GM13977 (cell line): ENCODE results near the gene TTC33.

Experiments used
- DNase-seq: peaks from one replicate; pipeline ENCODE4 v3.0.0; 2012; ENCODE audit warnings: low spot score
- in situ Hi-C: fragments of 300-500 bp; cut with MboI; formaldehyde crosslinking; loops from one replicate; pipeline ENCODE4 v1.12.0; 2022; ENCODE audit warnings: low sequenced_read_pairs, low pct_unique_long_range_greater_than_20kb, mixed read lengths, inconsistent platforms; ENCODE audit not compliant: unreplicated experiment
- TF ChIP-seq, protein P1 (sequence below): IDR thresholded peaks from 2 replicates; pipeline ENCODE4 v1.5.1; 2012; ENCODE audit warnings: mild to moderate bottlenecking, control low read depth; ENCODE audit not compliant: insufficient read depth; ENCODE audit errors: extremely low read depth, missing control alignments

Gene TTC33, protein sequence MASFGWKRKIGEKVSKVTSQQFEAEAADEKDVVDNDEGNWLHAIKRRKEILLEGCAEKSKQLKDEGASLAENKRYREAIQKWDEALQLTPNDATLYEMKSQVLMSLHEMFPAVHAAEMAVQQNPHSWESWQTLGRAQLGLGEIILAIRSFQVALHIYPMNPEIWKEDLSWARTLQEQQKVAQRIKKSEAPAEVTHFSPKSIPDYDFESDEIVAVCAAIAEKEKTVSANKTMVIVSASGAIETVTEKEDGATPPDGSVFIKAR

DNA sequence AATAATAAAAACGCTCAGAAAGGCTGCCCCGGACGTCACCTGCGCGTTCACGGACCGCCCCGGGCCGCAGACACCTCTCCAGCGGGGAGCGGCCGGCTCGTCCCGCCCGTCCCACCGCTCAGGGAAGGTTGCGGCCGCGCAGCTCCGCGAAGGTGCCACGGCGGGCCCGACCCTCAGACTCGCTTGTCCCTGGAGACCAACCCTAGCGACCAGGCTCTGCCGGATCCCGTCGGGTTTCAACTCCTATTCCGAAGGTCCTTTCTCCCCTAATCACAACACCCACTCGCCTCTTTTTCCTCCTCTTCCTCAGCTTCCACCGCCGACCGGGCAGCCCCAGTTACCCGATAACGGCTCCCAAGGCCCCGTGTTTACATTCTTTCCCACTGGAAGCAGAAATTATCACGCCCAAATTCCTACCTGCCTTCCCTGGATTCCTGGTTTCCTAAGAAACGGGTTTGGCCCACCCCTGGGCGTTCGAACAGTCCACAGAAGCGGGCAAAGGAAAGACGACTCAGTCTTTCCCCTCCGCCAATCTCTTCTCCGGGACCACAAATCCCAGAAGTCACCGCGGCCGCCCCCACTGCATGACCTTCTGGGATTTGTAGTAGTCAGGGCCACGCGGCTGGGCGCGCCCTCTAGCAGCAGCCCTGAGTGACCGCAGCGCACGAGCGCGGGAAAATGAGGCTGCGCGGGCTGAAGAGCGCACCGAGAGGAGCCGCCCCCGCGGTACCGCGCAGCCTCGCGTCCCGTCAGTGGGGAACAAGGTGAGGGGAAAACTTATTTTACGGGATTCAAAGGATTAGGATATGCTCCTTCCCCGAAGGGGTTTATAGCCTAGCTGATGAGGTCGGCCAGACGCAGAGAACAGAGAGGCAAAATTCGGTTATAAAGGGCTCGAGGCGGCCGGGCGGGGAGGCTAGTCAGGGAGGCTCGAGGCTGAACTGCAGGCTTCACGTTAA is at the start of gene TTC33:
Gene TTC33 (minus strand): TSS at position 555 of the 959 bp plus-strand sequence. CDS start 8,943 bp downstream, outside the sequence.
- in situ Hi-C loops, result no loop called here
- DNase-seq, result peak; percentile 92
- TF ChIP-seq, protein P1, sequence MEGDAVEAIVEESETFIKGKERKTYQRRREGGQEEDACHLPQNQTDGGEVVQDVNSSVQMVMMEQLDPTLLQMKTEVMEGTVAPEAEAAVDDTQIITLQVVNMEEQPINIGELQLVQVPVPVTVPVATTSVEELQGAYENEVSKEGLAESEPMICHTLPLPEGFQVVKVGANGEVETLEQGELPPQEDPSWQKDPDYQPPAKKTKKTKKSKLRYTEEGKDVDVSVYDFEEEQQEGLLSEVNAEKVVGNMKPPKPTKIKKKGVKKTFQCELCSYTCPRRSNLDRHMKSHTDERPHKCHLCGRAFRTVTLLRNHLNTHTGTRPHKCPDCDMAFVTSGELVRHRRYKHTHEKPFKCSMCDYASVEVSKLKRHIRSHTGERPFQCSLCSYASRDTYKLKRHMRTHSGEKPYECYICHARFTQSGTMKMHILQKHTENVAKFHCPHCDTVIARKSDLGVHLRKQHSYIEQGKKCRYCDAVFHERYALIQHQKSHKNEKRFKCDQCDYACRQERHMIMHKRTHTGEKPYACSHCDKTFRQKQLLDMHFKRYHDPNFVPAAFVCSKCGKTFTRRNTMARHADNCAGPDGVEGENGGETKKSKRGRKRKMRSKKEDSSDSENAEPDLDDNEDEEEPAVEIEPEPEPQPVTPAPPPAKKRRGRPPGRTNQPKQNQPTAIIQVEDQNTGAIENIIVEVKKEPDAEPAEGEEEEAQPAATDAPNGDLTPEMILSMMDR, result peak; percentile 92

DNA sequence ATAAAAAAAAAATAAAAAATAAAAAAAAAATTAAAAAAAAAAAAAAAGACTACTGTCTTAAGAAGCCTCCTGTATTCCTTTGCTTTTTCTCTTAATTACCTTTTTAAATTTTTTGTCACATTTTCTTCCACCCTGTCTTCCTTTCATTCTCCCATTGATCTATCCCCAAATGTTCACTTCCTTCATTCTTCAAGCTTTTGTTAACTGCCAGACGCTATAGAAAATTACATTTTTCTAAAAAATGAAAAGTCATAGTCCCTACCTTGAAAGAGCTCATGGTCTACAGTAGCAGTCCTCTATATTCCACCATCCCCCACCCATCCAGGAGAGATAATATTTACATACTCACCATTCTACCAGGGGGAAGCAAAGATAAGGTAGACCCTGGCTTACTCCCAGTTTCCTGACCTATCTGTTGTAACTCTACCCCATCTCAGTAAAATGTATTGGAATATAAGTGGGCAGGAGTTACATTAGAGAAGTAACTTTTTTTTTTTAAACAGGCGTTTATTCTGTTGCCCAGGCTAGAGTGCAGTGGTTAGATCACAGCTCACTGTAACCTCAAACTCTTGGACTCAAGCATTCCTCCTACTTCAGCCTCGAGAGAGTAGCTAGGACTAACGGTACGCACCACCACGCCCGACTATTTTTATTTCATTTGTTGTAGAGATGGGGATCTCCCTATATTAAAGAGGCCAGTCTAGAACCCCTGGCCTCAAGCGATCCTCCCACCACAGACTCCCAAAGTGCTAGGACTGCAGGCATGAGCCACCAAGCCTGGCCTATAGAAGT is 46.2 kb upstream of the TTC33 start:
- no peak for DNase-seq
- TF ChIP-seq, protein P1, result no peak
- in situ Hi-C loops, result no loop called here

DNA sequence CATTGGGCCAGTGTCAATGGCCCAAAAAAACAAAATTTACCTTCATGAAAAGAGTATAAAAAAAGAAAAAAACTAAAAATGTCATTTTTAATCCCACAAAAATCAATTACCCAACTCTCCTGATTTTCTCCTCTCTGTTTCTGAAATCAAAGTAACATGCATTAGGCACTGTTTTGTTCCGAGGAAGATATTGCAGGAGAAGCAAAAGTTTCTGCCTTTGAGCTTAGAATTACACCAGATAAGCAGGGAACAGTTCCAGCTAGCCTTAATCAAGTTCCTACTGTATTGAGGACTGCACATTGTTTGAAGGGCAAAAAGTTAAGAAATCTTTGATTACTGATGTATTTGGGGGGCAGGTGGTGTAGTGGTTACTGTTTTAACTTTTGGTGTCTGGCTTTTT is 43.5 kb upstream of the TTC33 start:
- no peak for DNase-seq
- TF ChIP-seq, protein P1, result no peak
- in situ Hi-C loops, result no loop called here

DNA sequence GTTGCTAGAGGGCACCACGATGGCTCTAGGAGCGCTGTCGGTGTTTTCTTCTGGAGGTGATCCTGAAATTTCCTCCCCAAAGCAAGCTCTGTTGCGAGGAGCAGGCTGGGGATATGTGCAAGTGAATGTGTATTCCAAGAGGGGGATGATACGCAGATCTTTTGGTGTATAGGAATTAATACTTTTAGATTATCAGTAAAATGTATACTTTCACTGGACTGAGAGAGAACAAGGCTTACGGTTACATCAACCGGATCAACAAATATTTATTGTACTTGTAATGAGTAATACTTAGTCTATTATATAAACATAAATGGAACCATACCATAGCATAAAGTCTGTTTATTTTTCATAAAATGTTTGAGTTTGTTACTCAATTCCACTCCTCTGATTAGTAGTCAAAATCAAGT is 43.0 kb upstream of the TTC33 start:
- no peak for DNase-seq
- in situ Hi-C loops, result no loop called here
- TF ChIP-seq, protein P1, result no peak

DNA sequence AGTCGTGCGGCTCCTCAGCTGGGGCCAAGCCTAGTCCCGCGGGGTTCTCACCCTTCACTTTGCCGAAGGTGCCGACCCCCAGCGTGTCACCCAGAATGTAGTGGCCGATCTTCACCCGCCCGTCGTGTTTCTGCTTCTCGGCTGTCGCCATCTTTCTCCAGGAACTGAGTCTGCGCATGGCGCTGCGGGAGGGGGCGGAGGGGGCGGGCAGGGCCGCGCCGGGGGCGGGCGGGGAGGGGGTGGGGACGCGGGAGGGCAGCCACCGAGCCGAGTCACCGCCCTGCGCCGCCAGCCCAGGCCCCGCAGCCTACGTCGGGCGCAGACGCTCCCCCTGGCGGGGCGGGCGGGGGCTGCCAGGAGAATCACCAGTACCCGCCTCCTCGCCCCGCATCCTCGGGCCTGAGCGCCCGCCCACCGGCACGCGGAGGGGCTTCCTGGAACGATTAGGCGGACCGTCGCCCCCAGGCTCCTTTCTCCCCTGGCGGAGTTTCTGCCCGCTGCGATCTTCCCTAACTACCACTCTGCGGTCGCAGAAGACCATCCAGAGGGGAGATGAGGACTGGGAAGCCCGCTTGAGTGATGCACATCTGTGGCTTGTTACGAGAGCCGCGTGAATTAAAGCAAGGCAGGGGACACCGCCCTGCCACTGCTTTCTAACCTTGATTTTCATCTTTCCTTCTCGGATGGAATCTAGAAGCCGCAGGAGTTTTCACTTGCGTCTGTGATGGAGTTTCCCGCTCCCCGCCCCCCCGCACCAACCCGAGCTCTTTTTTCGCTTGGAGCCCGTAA is 42.4 kb upstream of the TTC33 start, which contains the start of gene PRKAA1:
Gene PRKAA1 (minus strand): TSS at position 363 of the 789 bp plus-strand sequence. CDS start 185 bp downstream, at position 178.
- TF ChIP-seq, protein P1, result peak; percentile 69
- DNase-seq, result peak; percentile 92
- in situ Hi-C loops, result no loop called here
